A673 (cell line): ENCODE results near the gene VPS51.

Experiments
- CTCF ChIP-seq: fragments of 300-800, 200-600 bp; sonication (generic); conservative IDR thresholded peaks from 2 replicates; pipeline ENCODE4 v1.5.1; 2017; ENCODE audit warnings: low read depth, mild to moderate bottlenecking, antibody characterized with exemption, low read length, moderate library complexity, mixed read lengths
- EZH2 ChIP-seq: fragments of 200-600 bp; sonication (generic); IDR thresholded peaks from 2 replicates; pipeline ENCODE4 v1.6.1; 2017; ENCODE audit warnings: borderline replicate concordance, low read depth, mild to moderate bottlenecking, mixed read lengths, antibody characterized with exemption, low read length; ENCODE audit not compliant: poor library complexity, severe bottlenecking

- TF ChIP-seq EZH2 (no peak), CTCF (no peak)
Observed at GRCh38 chr11:65071907-65072630, 23.9 kb upstream of the VPS51 start.
